HepG2 (cell line): ENCODE results near the gene LRR1. TPM values are rescaled to one million over a fixed set of nuclear protein-coding genes. Genes with fewer than 3 reads are reported as not detected.
A peak's percentile ranks its signal among the peaks of the same experiment; 100 is the strongest.

Experiments
- BRCA1 ChIP-seq: sonication (generic); formaldehyde crosslinking; IDR thresholded peaks from 2 replicates; pipeline ENCODE4 v1.4.0; 2020; ENCODE audit warnings: missing genetic modification reagents
- FOXO1 ChIP-seq: sonication (generic); formaldehyde crosslinking; IDR thresholded peaks from 2 replicates; pipeline ENCODE4 v1.4.0; 2020; ENCODE audit warnings: missing genetic modification reagents
- HDAC2 ChIP-seq: sonication (generic); formaldehyde crosslinking; IDR thresholded peaks from 2 replicates; pipeline ENCODE4 v1.4.0; 2020; ENCODE audit warnings: missing genetic modification reagents
- IKZF4 ChIP-seq: sonication (generic); formaldehyde crosslinking; IDR thresholded peaks from 2 replicates; pipeline ENCODE4 v1.5.1; 2020; ENCODE audit warnings: borderline replicate concordance, mild to moderate bottlenecking, low read depth, missing genetic modification reagents; ENCODE audit errors: not compliant biosample characterization
- MXD4 ChIP-seq: IDR thresholded peaks from 2 replicates; pipeline ENCODE4 v1.6.1; 2016; ENCODE audit warnings: mild to moderate bottlenecking, missing biosample characterization, missing genetic modification reagents
- PRPF4 ChIP-seq: fragments of 200-400 bp; formaldehyde crosslinking; IDR thresholded peaks from 2 replicates; pipeline ENCODE4 v1.6.1; 2016; ENCODE audit warnings: low read length, low read depth; ENCODE audit not compliant: poor library complexity, severe bottlenecking
- SP140L ChIP-seq: sonication (generic); formaldehyde crosslinking; IDR thresholded peaks from 2 replicates; pipeline ENCODE4 v1.4.0; 2020; ENCODE audit warnings: missing genetic modification reagents, borderline replicate concordance
- SRSF1 ChIP-seq: fragments of 200-400 bp; formaldehyde crosslinking; optimal IDR thresholded peaks from 2 replicates; pipeline ENCODE3; 2017; ENCODE audit warnings: mild to moderate bottlenecking, low read depth, low read length, moderate library complexity
- TOPORS ChIP-seq: sonication (generic); formaldehyde crosslinking; IDR thresholded peaks from 2 replicates; pipeline ENCODE4 v1.8.0; 2023; ENCODE audit warnings: mild to moderate bottlenecking, missing genetic modification reagents
- TP53 ChIP-seq: sonication (generic); formaldehyde crosslinking; conservative IDR thresholded peaks from 2 replicates; pipeline ENCODE4 v1.4.0; 2020; ENCODE audit warnings: missing genetic modification reagents
- ZNF333 ChIP-seq: sonication (generic); formaldehyde crosslinking; IDR thresholded peaks from 2 replicates; pipeline ENCODE4 v1.4.0; 2020; ENCODE audit warnings: mild to moderate bottlenecking, missing genetic modification reagents, borderline replicate concordance
- ZNF33A ChIP-seq: sonication (generic); formaldehyde crosslinking; IDR thresholded peaks from 2 replicates; pipeline ENCODE4 v1.5.1; 2020; ENCODE audit warnings: missing genetic modification reagents, mild to moderate bottlenecking, moderate library complexity, borderline replicate concordance
- ZNF549 ChIP-seq: sonication (generic); formaldehyde crosslinking; IDR thresholded peaks from 2 replicates; pipeline ENCODE4 v1.5.0; 2020; ENCODE audit warnings: missing genetic modification reagents
- ZNF644 ChIP-seq: IDR thresholded peaks from 2 replicates; pipeline ENCODE4 v1.6.1; 2016; ENCODE audit warnings: low read depth
- ZNF766 ChIP-seq: sonication (generic); formaldehyde crosslinking; IDR thresholded peaks from 2 replicates; pipeline ENCODE4 v1.5.0; 2020; ENCODE audit warnings: missing genetic modification reagents, borderline replicate concordance
- ZNF788 ChIP-seq: sonication (generic); formaldehyde crosslinking; IDR thresholded peaks from 2 replicates; pipeline ENCODE4 v1.5.0; 2020; ENCODE audit warnings: mild to moderate bottlenecking, missing genetic modification reagents, borderline replicate concordance
- polyA plus RNA-seq, 8 experiments: library from polyadenylated mRNA; depleted of rRNA in 3 of 8; stranded (reverse) in 7 of 8; unstranded in 1 of 8; fragments of >200 nt; fragmentation: Illumina TruSeq in 4 of 8; extraction: Trizol in 4 of 8; gene quantifications; 2 replicates each; pipeline versions ENCODE4 v1.2.1 to v1.2.3, GENCODE V29; 2011 to 2016; ENCODE audit warnings: low read depth in 4 of 8, missing spikeins in 1 of 8, mixed read lengths in 1 of 8; ENCODE audit not compliant: insufficient read depth in 1 of 8
- total RNA-seq, 5 experiments: library from RNA; depleted of rRNA; stranded (reverse); fragments of >200 nt; fragmentation: Illumina TruSeq; extraction: Trizol; gene quantifications; 2 replicates each; pipeline ENCODE4 v1.2.3, GENCODE V29; 2016; ENCODE audit warnings: low read depth in 1 of 5
- TF ChIP-seq, protein P1 (sequence below): sonication (generic); formaldehyde crosslinking; IDR thresholded peaks from 2 replicates; pipeline ENCODE4 v1.5.0; 2020; ENCODE audit warnings: mild to moderate bottlenecking, missing genetic modification reagents
- TF ChIP-seq, protein P2 (sequence below): IDR thresholded peaks from 2 replicates; pipeline ENCODE4 v1.6.1; 2016; ENCODE audit warnings: low read depth, borderline replicate concordance
- TF ChIP-seq, protein P3 (sequence below): sonication (generic); formaldehyde crosslinking; IDR thresholded peaks from 2 replicates; pipeline ENCODE4 v1.4.0; 2020; ENCODE audit warnings: mild to moderate bottlenecking, missing genetic modification reagents
- TF ChIP-seq, protein P4 (sequence below): sonication (generic); formaldehyde crosslinking; IDR thresholded peaks from 2 replicates; pipeline ENCODE4 v1.4.0; 2020; ENCODE audit warnings: missing genetic modification reagents

LRR1 gene
- total and polyA plus RNA-seq, 2 of the 13 experiments (the other 11 are each of a cell fraction or from before 2014, with no cell fraction given) = 7.0 to 36.2 TPM

DNA sequence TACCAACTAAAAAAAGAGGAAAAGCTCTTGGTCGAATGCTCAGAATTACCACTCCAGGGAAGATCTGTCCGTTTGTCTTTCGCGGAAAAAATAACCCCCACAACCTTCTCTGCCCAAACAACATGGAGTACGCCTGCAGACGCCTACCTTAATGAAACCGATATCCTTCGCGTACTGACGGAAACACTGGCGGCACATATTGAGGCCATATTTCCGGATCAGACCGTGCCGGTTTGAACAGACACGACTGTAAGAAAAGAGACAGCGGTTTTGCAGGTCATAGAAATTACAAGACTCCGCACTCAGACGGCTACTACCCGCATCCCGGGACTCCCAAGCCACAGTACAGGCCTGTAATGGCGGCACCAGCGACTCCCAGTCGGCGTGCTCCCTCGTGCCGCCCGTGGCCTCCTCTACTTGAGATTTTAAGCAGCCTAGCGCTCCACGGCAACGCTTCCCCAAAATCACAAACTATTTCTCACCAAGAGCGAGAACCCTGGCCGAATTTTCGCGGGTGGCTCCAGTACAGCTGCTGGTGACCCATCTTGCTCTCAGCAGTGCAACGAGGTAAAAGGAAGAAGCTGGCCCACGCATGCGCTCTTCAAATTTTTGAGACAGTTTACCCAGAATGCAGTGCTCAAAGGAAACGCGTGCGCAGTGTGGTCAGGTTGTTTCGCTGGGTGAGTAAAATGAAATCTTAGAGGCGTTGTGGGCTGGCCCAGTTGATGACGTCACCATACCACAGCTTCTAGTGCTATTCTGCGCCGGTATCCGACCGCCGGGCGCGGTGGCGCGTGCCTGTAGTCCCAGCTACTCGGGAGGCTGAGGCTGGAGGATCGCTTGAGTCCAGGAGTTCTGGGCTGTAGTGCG lies 12.7 kb upstream of the LRR1 start, which contains the start of gene RPS29 (continued):
- TF ChIP-seq IKZF4 (no peak), SP140L (0 out of 2 replicates have a peak, but pooled peaks have one; percentile 41), ZNF549 (CRISPR knock-in tag) (no peak), FOXO1 (peak; percentile 28), ZNF766 (CRISPR knock-in tag) (peak; percentile 87), TP53 (CRISPR knock-in tag) (peak; percentile 4; the same call in 1 of the 2 replicates), MXD4 (CRISPR knock-in tag) (peak; percentile 76; the same call in 1 of the 2 replicates), TOPORS (CRISPR knock-in tag) (peak; percentile 82; the same call in 1 of the 2 replicates), PRPF4 (no peak), ZNF644 (CRISPR knock-in tag) (0 out of 2 replicates have a peak, but pooled peaks have one; percentile 10), ZNF788 (CRISPR knock-in tag) (peak; percentile 92; the same call in 1 of the 2 replicates), ZNF33A (CRISPR knock-in tag) (0 out of 2 replicates have a peak, but pooled peaks have one; percentile 18), ZNF333 (peak; percentile 67), SRSF1 (no peak), BRCA1 (peak; percentile 54; the same call in 1 of the 2 replicates), HDAC2 (CRISPR knock-in tag) (peak; percentile 65; the same call in 1 of the 2 replicates)
- TF ChIP-seq, protein P1, sequence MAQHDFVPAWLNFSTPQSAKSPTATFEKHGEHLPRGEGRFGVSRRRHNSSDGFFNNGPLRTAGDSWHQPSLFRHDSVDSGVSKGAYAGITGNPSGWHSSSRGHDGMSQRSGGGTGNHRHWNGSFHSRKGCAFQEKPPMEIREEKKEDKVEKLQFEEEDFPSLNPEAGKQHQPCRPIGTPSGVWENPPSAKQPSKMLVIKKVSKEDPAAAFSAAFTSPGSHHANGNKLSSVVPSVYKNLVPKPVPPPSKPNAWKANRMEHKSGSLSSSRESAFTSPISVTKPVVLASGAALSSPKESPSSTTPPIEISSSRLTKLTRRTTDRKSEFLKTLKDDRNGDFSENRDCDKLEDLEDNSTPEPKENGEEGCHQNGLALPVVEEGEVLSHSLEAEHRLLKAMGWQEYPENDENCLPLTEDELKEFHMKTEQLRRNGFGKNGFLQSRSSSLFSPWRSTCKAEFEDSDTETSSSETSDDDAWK (CRISPR knock-in tag) = no peak
- TF ChIP-seq, protein P2, sequence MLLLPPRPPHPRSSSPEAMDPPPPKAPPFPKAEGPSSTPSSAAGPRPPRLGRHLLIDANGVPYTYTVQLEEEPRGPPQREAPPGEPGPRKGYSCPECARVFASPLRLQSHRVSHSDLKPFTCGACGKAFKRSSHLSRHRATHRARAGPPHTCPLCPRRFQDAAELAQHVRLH = peak; percentile 59; the same call in 1 of the 2 replicates
- TF ChIP-seq, protein P3, sequence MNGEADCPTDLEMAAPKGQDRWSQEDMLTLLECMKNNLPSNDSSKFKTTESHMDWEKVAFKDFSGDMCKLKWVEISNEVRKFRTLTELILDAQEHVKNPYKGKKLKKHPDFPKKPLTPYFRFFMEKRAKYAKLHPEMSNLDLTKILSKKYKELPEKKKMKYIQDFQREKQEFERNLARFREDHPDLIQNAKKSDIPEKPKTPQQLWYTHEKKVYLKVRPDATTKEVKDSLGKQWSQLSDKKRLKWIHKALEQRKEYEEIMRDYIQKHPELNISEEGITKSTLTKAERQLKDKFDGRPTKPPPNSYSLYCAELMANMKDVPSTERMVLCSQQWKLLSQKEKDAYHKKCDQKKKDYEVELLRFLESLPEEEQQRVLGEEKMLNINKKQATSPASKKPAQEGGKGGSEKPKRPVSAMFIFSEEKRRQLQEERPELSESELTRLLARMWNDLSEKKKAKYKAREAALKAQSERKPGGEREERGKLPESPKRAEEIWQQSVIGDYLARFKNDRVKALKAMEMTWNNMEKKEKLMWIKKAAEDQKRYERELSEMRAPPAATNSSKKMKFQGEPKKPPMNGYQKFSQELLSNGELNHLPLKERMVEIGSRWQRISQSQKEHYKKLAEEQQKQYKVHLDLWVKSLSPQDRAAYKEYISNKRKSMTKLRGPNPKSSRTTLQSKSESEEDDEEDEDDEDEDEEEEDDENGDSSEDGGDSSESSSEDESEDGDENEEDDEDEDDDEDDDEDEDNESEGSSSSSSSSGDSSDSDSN = peak; percentile 71
- TF ChIP-seq, protein P4, sequence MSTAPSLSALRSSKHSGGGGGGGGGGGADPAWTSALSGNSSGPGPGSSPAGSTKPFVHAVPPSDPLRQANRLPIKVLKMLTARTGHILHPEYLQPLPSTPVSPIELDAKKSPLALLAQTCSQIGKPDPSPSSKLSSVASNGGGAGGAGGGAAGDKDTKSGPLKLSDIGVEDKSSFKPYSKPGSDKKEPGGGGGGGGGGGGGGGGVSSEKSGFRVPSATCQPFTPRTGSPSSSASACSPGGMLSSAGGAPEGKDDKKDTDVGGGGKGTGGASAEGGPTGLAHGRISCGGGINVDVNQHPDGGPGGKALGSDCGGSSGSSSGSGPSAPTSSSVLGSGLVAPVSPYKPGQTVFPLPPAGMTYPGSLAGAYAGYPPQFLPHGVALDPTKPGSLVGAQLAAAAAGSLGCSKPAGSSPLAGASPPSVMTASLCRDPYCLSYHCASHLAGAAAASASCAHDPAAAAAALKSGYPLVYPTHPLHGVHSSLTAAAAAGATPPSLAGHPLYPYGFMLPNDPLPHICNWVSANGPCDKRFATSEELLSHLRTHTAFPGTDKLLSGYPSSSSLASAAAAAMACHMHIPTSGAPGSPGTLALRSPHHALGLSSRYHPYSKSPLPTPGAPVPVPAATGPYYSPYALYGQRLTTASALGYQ = 0 out of 2 replicates have a peak, but pooled peaks have one; percentile 29
